Measurements from ENCODE around the gene MIF4GD. TPM values are rescaled to one million over a fixed set of nuclear protein-coding genes. Genes with fewer than 3 reads are reported as not detected.

Gene MIF4GD
- total and polyA plus RNA-seq, 9 of the 15 experiments (the other 6 are each of a cell fraction or from before 2014, with no cell fraction given): 11.8 to 63.8 (median 28.1) TPM

DNA sequence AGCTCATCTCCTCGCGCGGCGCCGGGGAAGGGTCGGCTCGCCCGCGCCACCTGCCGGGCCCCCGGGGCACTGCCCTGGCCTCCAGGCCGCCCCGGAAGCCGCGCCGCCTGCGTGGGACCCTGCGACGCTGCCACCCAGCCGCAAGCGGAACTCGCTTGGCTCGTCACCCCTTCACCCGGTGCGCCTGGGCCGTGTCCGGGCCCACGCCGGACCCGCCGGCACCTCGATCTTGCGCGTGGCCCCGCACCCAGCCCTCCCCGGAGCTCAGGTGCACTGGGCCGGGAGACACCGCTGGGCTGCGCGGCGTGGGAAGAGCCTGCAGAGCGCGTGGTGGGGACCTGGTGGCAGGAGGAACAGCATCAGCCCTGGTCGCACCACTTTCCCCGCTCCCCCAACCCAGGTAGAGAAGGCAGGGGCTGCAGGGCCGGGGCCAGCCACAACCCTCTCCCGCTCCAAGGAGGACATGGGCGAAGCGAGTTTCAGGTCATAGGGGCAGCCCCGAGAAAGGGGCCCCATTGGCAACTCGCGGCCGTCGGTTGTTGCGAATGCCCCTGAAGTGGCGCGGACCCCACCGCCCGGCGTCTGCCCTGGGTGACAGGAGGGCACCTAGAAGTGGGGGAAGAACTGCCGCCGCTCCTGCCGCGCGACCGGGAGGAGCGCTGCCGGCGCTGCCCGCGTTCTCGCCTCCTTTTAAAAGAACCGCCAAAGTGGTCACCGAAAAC, 363 bp upstream of the MIF4GD start (continued):
- TF ChIP-seq REST (IDR thresholded peaks at IDR 0.05; ENCODE audit: borderline replicate concordance) (no peak), REST (CRISPR knock-in tag; IDR thresholded peaks at IDR 0.05; ENCODE audit: low read depth) (no peak), CHAMP1 (IDR thresholded peaks at IDR 0.05) (no peak), NCOR1 (IDR thresholded peaks at IDR 0.05) (no peak), ATF2 (CRISPR knock-in tag; IDR thresholded peaks at IDR 0.05) (no peak), ZNF408 (CRISPR knock-in tag; IDR thresholded peaks at IDR 0.05; ENCODE audit: low read depth) (no peak), ZNF75A (CRISPR knock-in tag; IDR thresholded peaks at IDR 0.05) (no peak), HOXB6 (CRISPR knock-in tag; IDR thresholded peaks at IDR 0.05; ENCODE audit: borderline replicate concordance) (no peak), ZBED1 (IDR thresholded peaks at IDR 0.05) (no peak), PTTG1 (tag; IDR thresholded peaks at IDR 0.05; ENCODE audit: low read depth) (no peak), PHF21A (IDR thresholded peaks at IDR 0.05; ENCODE audit: borderline replicate concordance, low read depth) (no peak), CEBPG (CRISPR knock-in tag; IDR thresholded peaks at IDR 0.05) (no peak), CEBPG (tag; conservative IDR thresholded peaks at IDR 0.05 in 1 of 2, IDR thresholded peaks at IDR 0.05 in 1 of 2) (no peak), ZFP30 (CRISPR knock-in tag; IDR thresholded peaks at IDR 0.05; ENCODE audit: borderline replicate concordance) (no peak)
- TF ChIP-seq, protein P1, sequence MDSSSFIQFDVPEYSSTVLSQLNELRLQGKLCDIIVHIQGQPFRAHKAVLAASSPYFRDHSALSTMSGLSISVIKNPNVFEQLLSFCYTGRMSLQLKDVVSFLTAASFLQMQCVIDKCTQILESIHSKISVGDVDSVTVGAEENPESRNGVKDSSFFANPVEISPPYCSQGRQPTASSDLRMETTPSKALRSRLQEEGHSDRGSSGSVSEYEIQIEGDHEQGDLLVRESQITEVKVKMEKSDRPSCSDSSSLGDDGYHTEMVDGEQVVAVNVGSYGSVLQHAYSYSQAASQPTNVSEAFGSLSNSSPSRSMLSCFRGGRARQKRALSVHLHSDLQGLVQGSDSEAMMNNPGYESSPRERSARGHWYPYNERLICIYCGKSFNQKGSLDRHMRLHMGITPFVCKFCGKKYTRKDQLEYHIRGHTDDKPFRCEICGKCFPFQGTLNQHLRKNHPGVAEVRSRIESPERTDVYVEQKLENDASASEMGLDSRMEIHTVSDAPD (CRISPR knock-in tag; IDR thresholded peaks at IDR 0.05): no peak

Data from K562 (cell line).